Measurements from ENCODE around the gene ARHGAP6. TPM values are rescaled to one million over a fixed set of nuclear protein-coding genes. Genes with fewer than 3 reads are reported as not detected.

ARHGAP6 gene
- total and polyA plus RNA-seq, 2 of the 4 experiments (the other 2 are of a cell fraction) = 1.4 to 1.8 TPM

GRCh38 chrX:11406109-11406765 is 259.5 kb downstream of the ARHGAP6 start (continued):
- no peak for TF ChIP-seq CEBPB (IDR thresholded peaks at IDR 0.05; ENCODE audit: low read depth, low read length)

GRCh38 chrX:11403631-11404030 is 262.1 kb downstream of the ARHGAP6 start:
- intact Hi-C loops (cut with micrococcal nuclease) = no loop called here
- dilution Hi-C loops (cut with HindIII; ENCODE audit: low sequenced_read_pairs, unreplicated experiment) = no loop called here
- Histone ChIP-seq H4K5ac (ENCODE audit: low read depth, low read length) (no peak overlapping the region), H3K23ac (ENCODE audit: low read depth, low read length) (no peak overlapping the region), H3K27me3 (ENCODE audit: control insufficient read depth, insufficient read depth, low read length) (no peaks in the 10 kb centered on the region), H2BK20ac (ENCODE audit: low read depth, low read length) (no peak overlapping the region), H3K4me1 (ENCODE audit: control insufficient read depth, insufficient read depth, low read length) (0 out of 2 replicates have a peak, but pooled peaks cover 4% of the 10 kb centered on the region), H2AK5ac (ENCODE audit: low read depth, low read length) (no peak overlapping the region), H2BK15ac (ENCODE audit: low read depth, low read length) (no peak overlapping the region), H2BK5ac (ENCODE audit: low read depth, low read length, poor library complexity, severe bottlenecking) (no peak overlapping the region), H2BK120ac (ENCODE audit: low read depth, low read length) (no peak overlapping the region), H3K14ac (replicated peaks; ENCODE audit: low read depth, low read length) (no peak overlapping the region), H3K27ac (ENCODE audit: insufficient read depth, low read length) (no peak overlapping the region), H4K91ac (ENCODE audit: insufficient read depth, low read depth, low read length) (no peak overlapping the region), H2AFZ (replicated peaks; ENCODE audit: low read length, poor library complexity) (no peak overlapping the region), H4K8ac (ENCODE audit: low read depth in 2 of 2, low read length in 2 of 2) (no peak overlapping the region), H3K4ac (ENCODE audit: low read depth, low read length) (no peak overlapping the region), H3K9me3 (ENCODE audit: control insufficient read depth, insufficient read depth, low read length) (no peaks in the 10 kb centered on the region), H3K18ac (ENCODE audit: low read depth, low read length) (no peak overlapping the region), H3K4me2 (ENCODE audit: low read depth, low read length) (no peak overlapping the region), H2AK9ac (replicated peaks; ENCODE audit: low read depth, low read length, poor library complexity) (no peak overlapping the region), H3K56ac (ENCODE audit: extremely low read depth, insufficient read depth, low read length) (no peak overlapping the region), H3K79me1 (ENCODE audit: low read depth in 1 of 2, low read length in 2 of 2) (no peaks in the 10 kb centered on the region), H3K4me3 (ENCODE audit: insufficient read depth, low read depth, low read length) (no peak overlapping the region), H3K9me1 (ENCODE audit: insufficient read depth, low read length) (no peaks in the 10 kb centered on the region), H3K9ac (ENCODE audit: low read depth, low read length) (no peak overlapping the region), H3K36me3 (ENCODE audit: control insufficient read depth, insufficient read depth, low read length) (no peaks in the 10 kb centered on the region), H4K20me1 (ENCODE audit: insufficient read depth, low read length) (no peaks in the 10 kb centered on the region)
- WGBS, 2 experiments (ENCODE audit: extremely low coverage in 2 of 2, insufficient read length in 1 of 2) = no CpG with 5 or more reads among the region's 3 CpGs
- in situ Hi-C loops (cut with MboI; ENCODE audit: low sequenced_read_pairs) = no loop called here
- CTCF ChIA-PET = no interaction called here
- no peak for ATAC-seq (ENCODE audit: low read depth)
- BruUV-seq (replicated peaks) = no TSS peak
- no peak for DNase-seq
- POLR2A ChIA-PET (ENCODE audit: unreplicated experiment) = no interaction called here
- no peak for TF ChIP-seq CHD1 (IDR thresholded peaks at IDR 0.05; ENCODE audit: low read depth, low read length)
- no peak for TF ChIP-seq CEBPB (IDR thresholded peaks at IDR 0.05; ENCODE audit: low read depth, low read length)
- no peak for TF ChIP-seq ELK1 (IDR thresholded peaks at IDR 0.05; ENCODE audit: borderline replicate concordance, low read depth, low read length)
- TF ChIP-seq USF2 (IDR thresholded peaks at IDR 0.05; ENCODE audit: low read depth, low read length) = no peak
- no peak for TF ChIP-seq MXI1 (IDR thresholded peaks at IDR 0.05; ENCODE audit: borderline replicate concordance, low read depth, low read length)
- no peak for TF ChIP-seq MAFK (IDR thresholded peaks at IDR 0.05; ENCODE audit: low read depth, low read length)
- TF ChIP-seq POLR2A (IDR thresholded peaks at IDR 0.05; ENCODE audit: low read depth, low read length) = no peak
- no peak for TF ChIP-seq CTCF (conservative IDR thresholded peaks at IDR 0.05; ENCODE audit: low read depth, low read length)
- no peak for TF ChIP-seq SMC3 (IDR thresholded peaks at IDR 0.05; ENCODE audit: low read depth, low read length)
- no peak for TF ChIP-seq BHLHE40 (IDR thresholded peaks at IDR 0.05; ENCODE audit: low read depth, low read length)
- no peak for TF ChIP-seq MAZ (IDR thresholded peaks at IDR 0.05; ENCODE audit: borderline replicate concordance, low read depth, low read length)
- no peak for TF ChIP-seq FOS (IDR thresholded peaks at IDR 0.05; ENCODE audit: low read depth, low read length)
- no peak for TF ChIP-seq NFE2L2 (IDR thresholded peaks at IDR 0.05; ENCODE audit: low read depth, low read length)
